Type B pancreatic cell (in vitro differentiated cells): ENCODE results near the gene ANKRD63. TPM values are rescaled to one million over a fixed set of nuclear protein-coding genes. Genes with fewer than 3 reads are reported as not detected.

Source experiments
- DNase-seq: peaks from one replicate; pipeline ENCODE4 v3.0.0; 2021; ENCODE audit warnings: mixed read lengths; ENCODE audit not compliant: unreplicated experiment; ENCODE audit errors: extremely low spot score
- H3K27ac Mint-ChIP-seq: 2 replicates; pipeline ENCODE4 v1.8.0; 2021; ENCODE audit warnings: mild to moderate bottlenecking, mixed read lengths
- H3K27me3 Mint-ChIP-seq: 2 replicates; pipeline ENCODE4 v1.8.0; 2021; ENCODE audit warnings: mixed read lengths
- H3K36me3 Mint-ChIP-seq: 2 replicates; pipeline ENCODE4 v1.8.0; 2021; ENCODE audit warnings: mixed read lengths
- H3K4me1 Mint-ChIP-seq: one replicate; pipeline ENCODE4 v1.8.0; 2021; ENCODE audit warnings: mixed read lengths; ENCODE audit not compliant: unreplicated experiment
- H3K4me3 Mint-ChIP-seq: 2 replicates; pipeline ENCODE4 v1.8.0; 2021; ENCODE audit warnings: mild to moderate bottlenecking, mixed read lengths
- H3K9me3 Mint-ChIP-seq: 2 replicates; pipeline ENCODE4 v1.8.0; 2021; ENCODE audit warnings: mixed read lengths
- CTCF ChIP-seq: fragments of 200-600 bp; sonication (generic); conservative IDR thresholded peaks from 2 replicates; pipeline ENCODE4 v1.5.0; 2021; ENCODE audit warnings: antibody characterized with exemption, mild to moderate bottlenecking
- total RNA-seq: library from RNA; stranded (reverse); gene quantifications from 2 replicates; pipeline ENCODE4 v1.2.1, GENCODE V29; 2021; ENCODE audit warnings: low replicate concordance

ANKRD63 gene
- total RNA-seq, 1 donor from 2014 or later: 1.5 TPM

- Mint-ChIP-seq H3K27me3 (peaks cover 48% of the 10 kb centered on the region), H3K4me1 (peaks cover 26% of the 10 kb centered on the region), H3K9me3 (no peaks in the 10 kb centered on the region), H3K36me3 (peaks cover 3% of the 10 kb centered on the region), H3K27ac (no peak overlapping the region), H3K4me3 (peak overlapping the region; percentile 55)
- TF ChIP-seq CTCF: peak; percentile 99
- DNase-seq: peak; percentile 88
These were observed 3.3 kb downstream of the ANKRD63 start for GRCh38 chr15:40279437-40280141.

- Mint-ChIP-seq H3K27me3 (peaks cover 35% of the 10 kb centered on the region), H3K9me3 (no peaks in the 10 kb centered on the region), H3K27ac (no peak overlapping the region), H3K4me3 (peak overlapping the region; percentile 3), H3K36me3 (peaks cover 5% of the 10 kb centered on the region), H3K4me1 (peaks cover 20% of the 10 kb centered on the region)
- DNase-seq: no peak
- no peak for TF ChIP-seq CTCF
These were observed 4.8 kb downstream of the ANKRD63 start for GRCh38 chr15:40278026-40278425.

- Mint-ChIP-seq H3K36me3 (peaks cover 5% of the 10 kb centered on the region), H3K9me3 (no peaks in the 10 kb centered on the region), H3K27me3 (peaks cover 35% of the 10 kb centered on the region), H3K4me1 (peaks cover 20% of the 10 kb centered on the region), H3K4me3 (no peak overlapping the region), H3K27ac (no peak overlapping the region)
- no peak for DNase-seq
- TF ChIP-seq CTCF: no peak
These were observed 5.4 kb downstream of the ANKRD63 start for GRCh38 chr15:40277471-40277870.

DNA sequence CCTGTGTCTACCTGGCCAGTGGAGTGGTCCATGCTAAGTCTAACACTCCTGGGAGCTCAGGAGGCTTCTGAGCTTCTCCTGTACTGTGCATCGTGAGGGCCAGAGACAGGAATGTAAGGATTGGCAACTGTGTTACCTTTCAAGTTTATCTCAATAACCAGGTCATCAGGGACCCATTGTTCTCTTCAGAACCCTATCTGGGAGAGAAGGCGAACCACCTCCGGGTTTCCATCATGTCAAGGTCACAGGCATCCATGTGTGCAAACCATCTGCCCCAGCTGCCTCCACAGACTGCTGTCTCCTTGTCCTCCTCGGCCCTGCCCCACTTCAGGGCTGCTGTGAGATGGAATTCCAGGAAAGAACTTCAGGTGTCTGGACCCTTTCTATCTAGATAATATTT, 5.9 kb downstream of the ANKRD63 start:
- DNase-seq: no peak
- TF ChIP-seq CTCF: no peak
- Mint-ChIP-seq H3K27ac (no peak overlapping the region), H3K27me3 (peaks cover 35% of the 10 kb centered on the region), H3K36me3 (peaks cover 5% of the 10 kb centered on the region), H3K4me3 (no peak overlapping the region), H3K4me1 (peaks cover 20% of the 10 kb centered on the region), H3K9me3 (no peaks in the 10 kb centered on the region)

DNA sequence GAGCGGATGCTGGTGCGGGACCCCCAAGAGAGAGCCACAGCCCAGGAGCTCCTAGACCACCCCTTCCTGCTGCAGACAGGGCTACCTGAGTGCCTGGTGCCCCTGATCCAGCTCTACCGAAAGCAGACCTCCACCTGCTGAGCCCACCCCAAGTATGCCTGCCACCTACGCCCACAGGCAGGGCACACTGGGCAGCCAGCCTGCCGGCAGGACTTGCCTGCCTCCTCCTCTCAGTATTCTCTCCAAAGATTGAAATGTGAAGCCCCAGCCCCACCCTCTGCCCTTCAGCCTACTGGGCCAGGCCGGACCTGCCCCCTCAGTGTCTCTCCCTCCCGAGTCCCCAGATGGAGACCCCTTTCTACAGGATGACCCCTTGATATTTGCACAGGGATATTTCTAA, 6.9 kb downstream of the ANKRD63 start:
- DNase-seq: no peak
- Mint-ChIP-seq H3K9me3 (no peaks in the 10 kb centered on the region), H3K27me3 (peaks cover 31% of the 10 kb centered on the region), H3K4me3 (no peak overlapping the region), H3K36me3 (peaks cover 5% of the 10 kb centered on the region), H3K4me1 (peaks cover 20% of the 10 kb centered on the region), H3K27ac (no peak overlapping the region)
- TF ChIP-seq CTCF: no peak
